Hepatocyte (in vitro differentiated cells): ENCODE data around the gene XIST.

ENCODE experiments used
- EZH2 ChIP-seq: fragments of 200-600 bp; sonication (generic); IDR thresholded peaks from 2 replicates; pipeline ENCODE4 v1.6.1; 2016; ENCODE audit warnings: antibody characterized with exemption, mild to moderate bottlenecking, borderline replicate concordance
- EZH2phosphoT487 ChIP-seq: fragments of 200-600 bp; sonication (generic); IDR thresholded peaks from one replicate; pipeline ENCODE4 v1.6.1; 2018; ENCODE audit warnings: antibody characterized with exemption, mild to moderate bottlenecking, low read depth, moderate library complexity; ENCODE audit not compliant: unreplicated experiment, severe bottlenecking
- TF ChIP-seq, protein P1 (sequence below): fragments of 200-600 bp; sonication (generic); IDR thresholded peaks from 2 replicates; pipeline ENCODE4 v1.5.1; 2016; ENCODE audit warnings: antibody characterized with exemption, mild to moderate bottlenecking; ENCODE audit not compliant: poor library complexity

DNA sequence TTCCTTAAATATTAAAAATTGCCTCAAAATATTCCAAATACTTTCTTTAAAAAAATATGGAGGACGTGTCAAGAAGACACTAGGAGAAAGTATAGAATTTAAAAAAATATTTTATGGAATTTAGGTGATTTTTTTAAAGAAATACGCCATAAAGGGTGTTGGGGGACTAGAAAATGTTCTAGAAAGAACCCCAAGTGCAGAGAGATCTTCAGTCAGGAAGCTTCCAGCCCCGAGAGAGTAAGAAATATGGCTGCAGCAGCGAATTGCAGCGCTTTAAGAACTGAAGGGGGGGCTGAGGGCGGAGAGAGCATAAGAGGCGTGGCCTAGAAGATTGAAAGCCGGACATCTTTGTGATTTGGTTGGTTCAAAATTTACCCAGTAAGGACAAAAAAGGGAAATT, at the start of gene XIST:
- TF ChIP-seq, protein P1, sequence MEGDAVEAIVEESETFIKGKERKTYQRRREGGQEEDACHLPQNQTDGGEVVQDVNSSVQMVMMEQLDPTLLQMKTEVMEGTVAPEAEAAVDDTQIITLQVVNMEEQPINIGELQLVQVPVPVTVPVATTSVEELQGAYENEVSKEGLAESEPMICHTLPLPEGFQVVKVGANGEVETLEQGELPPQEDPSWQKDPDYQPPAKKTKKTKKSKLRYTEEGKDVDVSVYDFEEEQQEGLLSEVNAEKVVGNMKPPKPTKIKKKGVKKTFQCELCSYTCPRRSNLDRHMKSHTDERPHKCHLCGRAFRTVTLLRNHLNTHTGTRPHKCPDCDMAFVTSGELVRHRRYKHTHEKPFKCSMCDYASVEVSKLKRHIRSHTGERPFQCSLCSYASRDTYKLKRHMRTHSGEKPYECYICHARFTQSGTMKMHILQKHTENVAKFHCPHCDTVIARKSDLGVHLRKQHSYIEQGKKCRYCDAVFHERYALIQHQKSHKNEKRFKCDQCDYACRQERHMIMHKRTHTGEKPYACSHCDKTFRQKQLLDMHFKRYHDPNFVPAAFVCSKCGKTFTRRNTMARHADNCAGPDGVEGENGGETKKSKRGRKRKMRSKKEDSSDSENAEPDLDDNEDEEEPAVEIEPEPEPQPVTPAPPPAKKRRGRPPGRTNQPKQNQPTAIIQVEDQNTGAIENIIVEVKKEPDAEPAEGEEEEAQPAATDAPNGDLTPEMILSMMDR, result no peak
- TF ChIP-seq EZH2phosphoT487 (no peak), EZH2 (no peak)
